Trophoblast cell (in vitro differentiated cells and primary cell): ENCODE results near the gene NDRG2. TPM values are rescaled to one million over a fixed set of nuclear protein-coding genes. Genes with fewer than 3 reads are reported as not detected.

ENCODE experiments used
- DNase-seq, 2 donors: peaks; one replicate each; pipeline ENCODE4 v3.0.0-alpha.2; 2016
- H2AFZ ChIP-seq: 2 replicates; pipeline ENCODE4 v1.6.1; 2013; ENCODE audit warnings: low read length, moderate library complexity, mild to moderate bottlenecking; ENCODE audit not compliant: insufficient read depth, poor library complexity
- H2AK5ac ChIP-seq: 2 replicates; pipeline ENCODE4 v1.6.1; 2013; ENCODE audit warnings: mild to moderate bottlenecking, low read length
- H2BK120ac ChIP-seq: 2 replicates; pipeline ENCODE4 v1.6.1; 2013; ENCODE audit warnings: low read length, mild to moderate bottlenecking, moderate library complexity; ENCODE audit not compliant: insufficient read depth, poor library complexity
- H2BK12ac ChIP-seq: 2 replicates; pipeline ENCODE4 v1.6.1; 2013; ENCODE audit warnings: mild to moderate bottlenecking, low read length, moderate library complexity
- H2BK5ac ChIP-seq: 2 replicates; pipeline ENCODE4 v1.6.1; 2013; ENCODE audit warnings: low read length, low read depth, moderate library complexity, mild to moderate bottlenecking; ENCODE audit not compliant: poor library complexity
- H3K14ac ChIP-seq: 2 replicates; pipeline ENCODE4 v1.6.1; 2013; ENCODE audit warnings: mild to moderate bottlenecking, low read length
- H3K18ac ChIP-seq: 2 replicates; pipeline ENCODE4 v1.6.1; 2013; ENCODE audit warnings: mild to moderate bottlenecking, low read length
- H3K23ac ChIP-seq: 2 replicates; pipeline ENCODE4 v1.6.1; 2013; ENCODE audit warnings: low read length
- H3K27ac ChIP-seq: 2 replicates; pipeline ENCODE4 v1.5.1; 2013; ENCODE audit warnings: low read depth, mild to moderate bottlenecking, inconsistent platforms, low read length, moderate library complexity
- H3K27me3 ChIP-seq: 2 replicates; pipeline ENCODE4 v1.6.1; 2013; ENCODE audit warnings: inconsistent platforms, mild to moderate bottlenecking, low read length, moderate library complexity; ENCODE audit not compliant: insufficient read depth
- H3K36me3 ChIP-seq, 2 experiments: 1 replicate in 1 of 2; 2 replicates in 1 of 2; pipeline ENCODE4 v1.6.1; 2013; ENCODE audit warnings: low read length in 2 of 2, mild to moderate bottlenecking in 2 of 2, moderate library complexity in 1 of 2; ENCODE audit not compliant: insufficient read depth in 2 of 2, control insufficient read depth in 1 of 2
- H3K4ac ChIP-seq: 2 replicates; pipeline ENCODE4 v1.6.1; 2013; ENCODE audit warnings: low read depth, mild to moderate bottlenecking, low read length, moderate library complexity
- H3K4me1 ChIP-seq, 2 experiments: 1 replicate in 1 of 2; 2 replicates in 1 of 2; pipeline ENCODE4 v1.6.1; 2013; ENCODE audit warnings: low read length in 2 of 2, mild to moderate bottlenecking in 2 of 2, moderate library complexity in 1 of 2; ENCODE audit not compliant: insufficient read depth in 2 of 2, control insufficient read depth in 1 of 2
- H3K4me2 ChIP-seq: 2 replicates; pipeline ENCODE4 v1.6.1; 2013; ENCODE audit warnings: inconsistent platforms, mild to moderate bottlenecking, low read length, moderate library complexity
- H3K4me3 ChIP-seq: 2 replicates; pipeline ENCODE4 v1.5.1; 2013; ENCODE audit warnings: mild to moderate bottlenecking, low read depth, low read length, inconsistent platforms
- H3K79me1 ChIP-seq: one replicate; pipeline ENCODE4 v1.6.1; 2013; ENCODE audit warnings: low read length
- H3K79me2 ChIP-seq: 2 replicates; pipeline ENCODE4 v1.6.1; 2013; ENCODE audit warnings: low read length, mild to moderate bottlenecking; ENCODE audit not compliant: control insufficient read depth, insufficient read depth, poor library complexity
- H3K9ac ChIP-seq: 2 replicates; pipeline ENCODE4 v1.6.1; 2013; ENCODE audit warnings: mild to moderate bottlenecking, low read length
- H3K9me3 ChIP-seq: 2 replicates; pipeline ENCODE4 v1.6.1; 2013; ENCODE audit warnings: low read depth, mild to moderate bottlenecking, control low read depth, inconsistent platforms, low read length; ENCODE audit not compliant: insufficient read depth
- H4K12ac ChIP-seq: 2 replicates; pipeline ENCODE4 v1.6.1; 2013; ENCODE audit warnings: low read depth, mild to moderate bottlenecking, low read length, moderate library complexity
- H4K8ac ChIP-seq: 2 replicates; pipeline ENCODE4 v1.6.1; 2013; ENCODE audit warnings: low read depth, mild to moderate bottlenecking, low read length, moderate library complexity
- H4K91ac ChIP-seq: one replicate; pipeline ENCODE4 v1.6.1; 2013; ENCODE audit warnings: low read depth, mild to moderate bottlenecking, low read length, moderate library complexity
- WGBS: extraction: QIAGEN DNeasy Blood & Tissue Kit; methylation state at CpG from one replicate; pipeline ENCODE4 v1.1.7; 2013; ENCODE audit warnings: missing lambda C conversion rate; ENCODE audit not compliant: insufficient read length, insufficient coverage; ENCODE audit errors: extremely low coverage; 5-methylcytosine and 5-hydroxymethylcytosine counted together
- polyA plus RNA-seq: library from polyadenylated mRNA; stranded (reverse); fragments of 200-250 nt; gene quantifications from 2 replicates; pipeline ENCODE4 v1.2.3, GENCODE V29; 2013

NDRG2 gene
- 18.2 and 19.0 TPM in 2 replicates for polyA plus RNA-seq

GRCh38 chr14:21024585-21025370 is at the start of gene NDRG2:
Gene NDRG2 (minus strand): TSS chr14:21025061. CDS start chr14:21023315, 1,746 bp downstream.
- H2AFZ ChIP-seq, result peak within 1 kb of the TSS; percentile 95
- H3K4me3 ChIP-seq, result peak within 1 kb of the TSS; percentile 80
- H3K27me3 ChIP-seq, result no peaks in the 10 kb centered on the region
- DNase-seq, result peak in 1 of 2 donors; percentile 43
- H3K4ac ChIP-seq, result peak within 1 kb of the TSS; percentile 73
- no peaks in the 10 kb centered on the region for H3K36me3 ChIP-seq
- no peak within 1 kb of the TSS for H3K9ac ChIP-seq
- H3K18ac ChIP-seq, result peak within 1 kb of the TSS; percentile 99
- H2BK12ac ChIP-seq, result peak within 1 kb of the TSS; percentile 95
- peak within 1 kb of the TSS; percentile 89 for H4K91ac ChIP-seq
- H3K23ac ChIP-seq, result no peak within 1 kb of the TSS
- peak within 1 kb of the TSS; percentile 93 for H3K4me2 ChIP-seq
- H3K27ac ChIP-seq, result no peak within 1 kb of the TSS
- peaks cover 6% of the 10 kb centered on the region for H3K79me2 ChIP-seq
- H4K12ac ChIP-seq, result peak within 1 kb of the TSS; percentile 81
- peaks cover 27% of the 10 kb centered on the region in 2 experiments for H3K4me1 ChIP-seq
- peak within 1 kb of the TSS; percentile 97 for H3K14ac ChIP-seq
- peak within 1 kb of the TSS; percentile 87 for H2BK120ac ChIP-seq
- no peaks in the 10 kb centered on the region for H3K9me3 ChIP-seq
- H4K8ac ChIP-seq, result peak within 1 kb of the TSS; percentile 99
- no CpG with 5 or more reads among the region's 72 CpGs for WGBS
- peaks cover 9% of the 10 kb centered on the region for H3K79me1 ChIP-seq
- H2AK5ac ChIP-seq, result peak within 1 kb of the TSS; percentile 70
- H2BK5ac ChIP-seq, result peak within 1 kb of the TSS; percentile 71

GRCh38 chr14:21073921-21074320 is 49.1 kb upstream of the NDRG2 start:
- H3K36me3 ChIP-seq, result peaks cover 43 to 54% of the 10 kb centered on the region in 2 experiments
- no peak overlapping the region for H3K14ac ChIP-seq
- peaks cover 15 to 17% of the 10 kb centered on the region in 2 experiments for H3K4me1 ChIP-seq
- no peak overlapping the region for H3K27ac ChIP-seq
- no peak overlapping the region for H2BK12ac ChIP-seq
- peaks cover 10% of the 10 kb centered on the region for H3K79me2 ChIP-seq
- no peaks in the 10 kb centered on the region for H3K9me3 ChIP-seq
- H4K8ac ChIP-seq, result no peak overlapping the region
- H3K4ac ChIP-seq, result no peak overlapping the region
- H2AFZ ChIP-seq, result no peak overlapping the region
- H4K12ac ChIP-seq, result no peak overlapping the region
- H3K23ac ChIP-seq, result no peak overlapping the region
- H3K4me3 ChIP-seq, result no peak overlapping the region
- no peaks in the 10 kb centered on the region for H3K27me3 ChIP-seq
- no peak overlapping the region for H2BK5ac ChIP-seq
- H2BK120ac ChIP-seq, result no peak overlapping the region
- no peak overlapping the region for H2AK5ac ChIP-seq
- H4K91ac ChIP-seq, result no peak overlapping the region
- no peak overlapping the region for H3K18ac ChIP-seq
- H3K79me1 ChIP-seq, result peaks cover 24% of the 10 kb centered on the region
- no peak for DNase-seq
- H3K9ac ChIP-seq, result no peak overlapping the region
- H3K4me2 ChIP-seq, result no peak overlapping the region
- WGBS, result no CpG with 5 or more reads among the region's 9 CpGs

- Histone ChIP-seq H2AFZ (no peak overlapping the region), H2BK12ac (no peak overlapping the region), H3K79me1 (peaks cover 24% of the 10 kb centered on the region), H3K27ac (no peak overlapping the region), H3K4me3 (no peak overlapping the region), H2BK5ac (no peak overlapping the region), H4K91ac (no peak overlapping the region), H3K79me2 (peaks cover 10% of the 10 kb centered on the region), H4K8ac (no peak overlapping the region), H2AK5ac (no peak overlapping the region), H3K14ac (no peak overlapping the region), H4K12ac (no peak overlapping the region), H3K9ac (no peak overlapping the region), H3K9me3 (no peaks in the 10 kb centered on the region), H2BK120ac (no peak overlapping the region), H3K4ac (no peak overlapping the region), H3K4me1 (peaks cover 15 to 18% of the 10 kb centered on the region in 2 experiments), H3K4me2 (peak overlapping the region; percentile 97), H3K23ac (no peak overlapping the region), H3K36me3 (peaks cover 34 to 43% of the 10 kb centered on the region in 2 experiments), H3K18ac (no peak overlapping the region), H3K27me3 (no peaks in the 10 kb centered on the region)
- whole genome bisulfite sequencing, result no CpG with 5 or more reads among the region's 9 CpGs
- no peak for DNase-seq
Measured at GRCh38 chr14:21072781-21073339, 48.0 kb upstream of the NDRG2 start.

- peak overlapping the region; percentile 92 for H3K27ac ChIP-seq
- H3K18ac ChIP-seq, result no peak overlapping the region
- peaks cover 34 to 40% of the 10 kb centered on the region in 2 experiments for H3K36me3 ChIP-seq
- WGBS, result no CpG with 5 or more reads among the region's 4 CpGs
- H4K91ac ChIP-seq, result peak overlapping the region; percentile 48
- H3K9me3 ChIP-seq, result no peaks in the 10 kb centered on the region
- H3K4me2 ChIP-seq, result peak overlapping the region; percentile 97
- H3K9ac ChIP-seq, result no peak overlapping the region
- peaks cover 10% of the 10 kb centered on the region for H3K79me2 ChIP-seq
- DNase-seq, result peak in 1 of 2 donors; percentile 4
- H3K4ac ChIP-seq, result no peak overlapping the region
- no peak overlapping the region for H2AFZ ChIP-seq
- H2AK5ac ChIP-seq, result no peak overlapping the region
- H3K23ac ChIP-seq, result no peak overlapping the region
- H3K14ac ChIP-seq, result no peak overlapping the region
- peaks cover 15 to 18% of the 10 kb centered on the region in 2 experiments for H3K4me1 ChIP-seq
- no peak overlapping the region for H4K8ac ChIP-seq
- H3K79me1 ChIP-seq, result peaks cover 24% of the 10 kb centered on the region
- H3K4me3 ChIP-seq, result no peak overlapping the region
- no peaks in the 10 kb centered on the region for H3K27me3 ChIP-seq
- peak overlapping the region; percentile 77 for H2BK120ac ChIP-seq
- H2BK5ac ChIP-seq, result peak overlapping the region; percentile 71
- H4K12ac ChIP-seq, result no peak overlapping the region
- H2BK12ac ChIP-seq, result peak overlapping the region; percentile 5
Measured at GRCh38 chr14:21072031-21072473, 47.2 kb upstream of the NDRG2 start.
